ENCODE data around the gene OR2D3. TPM values are rescaled to one million over a fixed set of nuclear protein-coding genes. Genes with fewer than 3 reads are reported as not detected.
"Not testable (repeated sequence)": the region's sequence is repeated elsewhere in the genome, so short reads cannot be mapped to it uniquely, and the experiment has no call there.

The OR2D3 gene
- total RNA-seq, 2 donors from 2014 or later = not detected

DNA sequence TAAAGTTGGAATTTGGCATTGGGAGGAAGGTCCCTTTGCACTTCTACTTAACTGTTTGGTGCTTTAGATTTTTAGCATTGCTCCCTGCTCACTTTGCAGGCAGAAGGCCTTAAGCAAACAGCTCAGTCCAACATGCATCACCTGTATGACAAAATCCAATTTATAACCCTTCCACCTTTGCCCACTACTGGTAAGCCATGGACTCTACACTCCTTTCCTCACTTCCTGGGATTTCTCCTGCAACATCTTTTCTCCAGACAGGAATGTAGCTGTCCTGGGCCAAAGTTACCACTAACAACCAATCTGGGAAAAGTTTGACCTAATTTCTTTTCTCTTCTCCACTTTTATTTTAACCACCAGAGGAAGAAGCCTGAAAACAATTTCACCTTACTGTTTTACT is 26.7 kb upstream of the OR2D3 start:
- Histone ChIP-seq H3K4me1 (no peaks in the 10 kb centered on the region), H3K4me3 (no peak overlapping the region), H3K36me3 (replicated peaks in 1 of 2; ENCODE audit: insufficient read depth in 1 of 2, low read depth in 2 of 2) (no peaks in the 10 kb centered on the region), H3K27ac (no peak overlapping the region), H3K27me3 (no peaks in the 10 kb centered on the region), H3K9me3 (no peaks in the 10 kb centered on the region)
- intact Hi-C loops (cut with DNase I) = no loop called here
- ATAC-seq (no peak), DNase-seq (no peak)
- TF ChIP-seq POLR2A (IDR thresholded peaks at IDR 0.05) = no peak
- TF ChIP-seq, protein P1, sequence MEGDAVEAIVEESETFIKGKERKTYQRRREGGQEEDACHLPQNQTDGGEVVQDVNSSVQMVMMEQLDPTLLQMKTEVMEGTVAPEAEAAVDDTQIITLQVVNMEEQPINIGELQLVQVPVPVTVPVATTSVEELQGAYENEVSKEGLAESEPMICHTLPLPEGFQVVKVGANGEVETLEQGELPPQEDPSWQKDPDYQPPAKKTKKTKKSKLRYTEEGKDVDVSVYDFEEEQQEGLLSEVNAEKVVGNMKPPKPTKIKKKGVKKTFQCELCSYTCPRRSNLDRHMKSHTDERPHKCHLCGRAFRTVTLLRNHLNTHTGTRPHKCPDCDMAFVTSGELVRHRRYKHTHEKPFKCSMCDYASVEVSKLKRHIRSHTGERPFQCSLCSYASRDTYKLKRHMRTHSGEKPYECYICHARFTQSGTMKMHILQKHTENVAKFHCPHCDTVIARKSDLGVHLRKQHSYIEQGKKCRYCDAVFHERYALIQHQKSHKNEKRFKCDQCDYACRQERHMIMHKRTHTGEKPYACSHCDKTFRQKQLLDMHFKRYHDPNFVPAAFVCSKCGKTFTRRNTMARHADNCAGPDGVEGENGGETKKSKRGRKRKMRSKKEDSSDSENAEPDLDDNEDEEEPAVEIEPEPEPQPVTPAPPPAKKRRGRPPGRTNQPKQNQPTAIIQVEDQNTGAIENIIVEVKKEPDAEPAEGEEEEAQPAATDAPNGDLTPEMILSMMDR (IDR thresholded peaks at IDR 0.05) = no peak

DNA sequence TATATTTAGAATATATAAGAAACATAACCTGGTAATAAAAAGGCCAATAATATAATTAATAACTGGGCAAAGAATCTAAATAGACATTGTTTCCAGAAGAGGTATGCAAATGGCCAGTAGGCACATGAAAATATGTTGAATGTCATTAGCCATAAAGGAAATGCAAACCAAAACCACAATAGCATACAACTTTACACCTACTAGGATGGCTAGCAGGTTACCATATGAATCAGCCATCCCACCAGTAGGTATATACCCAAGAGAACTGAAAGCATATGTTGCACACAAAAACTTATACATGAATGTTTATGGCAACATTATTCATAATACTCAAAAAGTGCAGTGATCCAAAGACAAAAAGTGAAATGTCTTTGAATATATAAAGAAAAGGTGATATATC is 25.8 kb upstream of the OR2D3 start:
- Histone ChIP-seq H3K4me1 (no peaks in the 10 kb centered on the region), H3K36me3 (replicated peaks in 1 of 2; ENCODE audit: insufficient read depth in 1 of 2, low read depth in 2 of 2) (no peaks in the 10 kb centered on the region), H3K4me3 (no peak overlapping the region), H3K9me3 (no peaks in the 10 kb centered on the region), H3K27ac (no peak overlapping the region), H3K27me3 (no peaks in the 10 kb centered on the region)
- TF ChIP-seq, protein P1 (IDR thresholded peaks at IDR 0.05) = no peak
- no peak for TF ChIP-seq POLR2A (IDR thresholded peaks at IDR 0.05)
- intact Hi-C loops (cut with DNase I) = no loop called here
- DNase-seq = no peak
- ATAC-seq = no peak

DNA sequence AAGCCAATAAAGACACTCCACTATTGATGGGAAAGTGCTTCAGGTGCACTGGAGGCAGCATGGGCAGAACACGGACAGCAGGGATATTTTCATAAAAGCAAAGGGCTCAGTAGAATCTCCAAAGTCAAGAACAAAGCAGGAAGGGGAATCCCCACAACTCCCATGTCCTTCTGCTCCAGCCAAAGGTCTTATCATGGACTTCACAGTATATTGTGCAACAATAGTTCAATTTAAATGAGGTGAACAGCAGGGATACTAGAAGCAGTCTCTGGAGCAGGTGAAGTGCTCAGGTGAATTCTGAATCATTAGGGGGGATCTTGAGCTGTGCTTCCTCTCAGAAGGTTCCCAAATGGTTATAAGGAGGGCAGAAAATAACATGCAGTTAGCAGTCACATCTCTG is 21.9 kb upstream of the OR2D3 start:
- Histone ChIP-seq H3K4me3 (no peak overlapping the region), H3K4me1 (no peaks in the 10 kb centered on the region), H3K36me3 (replicated peaks in 1 of 2; ENCODE audit: insufficient read depth in 1 of 2, low read depth in 2 of 2) (no peaks in the 10 kb centered on the region), H3K9me3 (no peaks in the 10 kb centered on the region), H3K27me3 (no peaks in the 10 kb centered on the region), H3K27ac (no peak overlapping the region)
- intact Hi-C loops (cut with DNase I) = no loop called here
- DNase-seq (no peak), ATAC-seq (no peak)
- TF ChIP-seq POLR2A (IDR thresholded peaks at IDR 0.05) = no peak
- TF ChIP-seq, protein P1 (IDR thresholded peaks at IDR 0.05) = no peak
- 60 to 71% methylated on average over 1 of the region's 1 CpG for WGBS, 2 donors

DNA sequence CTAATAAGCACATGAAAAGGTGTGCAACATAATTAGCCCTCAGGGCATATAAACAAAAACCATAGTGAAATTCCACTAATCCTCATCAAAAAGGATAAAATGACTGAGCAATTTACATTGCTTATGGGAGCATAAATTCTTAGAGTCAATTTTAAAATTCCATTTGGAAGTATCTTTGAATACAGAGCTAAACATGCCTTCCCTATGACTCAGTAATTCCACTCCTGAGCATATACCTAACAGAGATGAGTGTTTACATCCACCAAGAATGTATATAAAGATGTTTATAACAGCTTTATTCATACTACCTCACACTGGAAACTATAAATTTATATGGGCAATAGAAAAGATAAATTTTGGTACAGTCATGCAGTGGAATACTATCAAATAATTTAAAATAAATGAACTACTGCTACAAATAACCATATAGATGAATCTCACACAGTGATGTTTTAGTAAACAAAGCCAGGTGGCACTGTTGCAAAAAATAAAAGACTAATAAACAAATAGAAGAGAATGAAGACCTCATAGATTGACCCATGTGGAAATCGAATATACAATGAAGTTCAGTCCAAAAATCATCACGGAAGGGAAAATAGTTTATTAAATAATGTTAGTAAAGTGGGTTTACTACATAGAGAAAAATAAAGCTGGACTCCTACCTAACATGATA is 20.3 kb upstream of the OR2D3 start:
- intact Hi-C loops (cut with DNase I) = no loop called here
- TF ChIP-seq, protein P1 (IDR thresholded peaks at IDR 0.05) = no peak
- no peak for TF ChIP-seq POLR2A (IDR thresholded peaks at IDR 0.05)
- Histone ChIP-seq H3K4me1 (no peaks in the 10 kb centered on the region), H3K4me3 (no peak overlapping the region), H3K9me3 (no peaks in the 10 kb centered on the region), H3K27ac (no peak overlapping the region), H3K27me3 (no peaks in the 10 kb centered on the region), H3K36me3 (replicated peaks in 1 of 2; ENCODE audit: insufficient read depth in 1 of 2, low read depth in 2 of 2) (no peaks in the 10 kb centered on the region)
- ATAC-seq (no peak), DNase-seq (no peak)
- 63 to 65% methylated on average over 2 of the region's 2 CpGs for WGBS, 2 donors

DNA sequence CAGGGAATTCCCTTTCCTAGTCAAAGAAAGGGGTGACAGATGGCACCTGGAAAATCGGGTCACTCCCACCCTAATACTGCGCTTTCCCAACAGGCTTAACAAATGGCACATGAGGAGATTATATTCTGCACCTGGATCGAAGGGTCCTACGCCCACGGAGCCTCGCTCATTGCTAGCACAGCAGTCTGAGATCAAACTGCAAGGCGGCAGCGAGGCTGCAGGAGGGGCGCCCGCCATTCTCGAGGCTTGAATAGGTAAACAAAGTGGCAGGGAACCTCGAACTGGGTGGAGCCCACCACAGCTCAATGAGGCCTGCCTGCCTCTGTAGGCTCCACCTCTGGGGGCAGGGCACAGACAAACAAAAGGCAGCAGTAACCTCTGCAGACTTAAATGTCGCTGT is 16.0 kb upstream of the OR2D3 start:
- H3K4me1 ChIP-seq; DNase-seq; intact Hi-C loops (cut with DNase I); ATAC-seq; H3K9me3 ChIP-seq; H3K27ac ChIP-seq; H3K4me3 ChIP-seq; H3K36me3 ChIP-seq (replicated peaks in 1 of 2; ENCODE audit: insufficient read depth in 1 of 2, low read depth in 2 of 2); H3K27me3 ChIP-seq: not testable (repeated sequence)
- 76 to 77% methylated on average over 13 of the region's 13 CpGs for WGBS, 2 donors

All from body of pancreas (tissue), 4 donors.